ENCODE results near the gene MMEL1. TPM values are rescaled to one million over a fixed set of nuclear protein-coding genes. Genes with fewer than 3 reads are reported as not detected.

MMEL1 gene
- total RNA-seq, 1 experiment from 2014 or later: not detected

DNA sequence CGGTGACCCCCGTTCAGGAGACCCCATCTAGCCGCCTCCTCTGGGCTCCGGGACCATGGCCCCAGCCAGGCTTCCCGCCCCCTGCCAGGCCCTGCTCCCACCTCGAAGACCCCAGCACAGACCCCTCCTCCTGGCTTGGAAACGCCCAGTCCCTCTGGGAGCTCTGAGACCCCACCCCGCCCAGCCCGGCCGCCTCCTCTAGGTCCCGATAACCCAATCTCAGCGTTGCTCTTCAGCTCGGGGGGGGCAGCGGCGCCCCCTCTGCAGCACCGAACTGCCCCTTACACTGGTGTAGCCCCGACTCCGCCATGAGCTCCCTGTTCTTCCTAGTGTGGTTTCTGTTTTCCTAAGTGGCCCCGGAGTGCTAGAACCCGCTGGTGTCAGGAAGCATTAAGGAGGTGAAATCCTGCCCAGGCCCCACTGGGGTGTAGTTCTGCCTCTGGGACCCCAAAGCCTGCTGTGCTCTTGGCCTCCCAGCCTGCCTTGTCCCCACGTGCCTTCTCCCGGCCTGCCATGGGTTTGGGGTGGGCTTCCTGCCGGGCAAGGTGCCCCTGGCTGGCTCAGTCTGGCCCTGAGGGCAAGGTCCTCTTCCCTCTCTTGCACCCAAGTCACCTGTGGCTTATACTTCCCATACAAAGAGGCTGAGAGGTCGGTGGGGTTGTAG lies 10.7 kb upstream of the MMEL1 start:
- no peak for DNase-seq
- BruUV-seq (replicated peaks): no TSS peak
- CTCF ChIA-PET: no interaction called here
- Histone ChIP-seq H3F3A (ENCODE audit: low read length, unreplicated experiment) (no peaks in the 10 kb centered on the region), H3K36me3 (ENCODE audit: low read depth, low read length) (no peaks in the 10 kb centered on the region), H3K9me2 (replicated peaks; ENCODE audit: low read length) (no peaks in the 10 kb centered on the region), H4K20me1 (ENCODE audit: low read length) (no peaks in the 10 kb centered on the region), H3K79me2 (ENCODE audit: low read length) (peaks cover 11% of the 10 kb centered on the region), H3K4me3 (ENCODE audit: low read length) (peak overlapping the region; percentile 89), H3K4me1 (ENCODE audit: insufficient read depth, low read length) (peaks cover 8% of the 10 kb centered on the region), H3K4me2 (ENCODE audit: low read length) (peak overlapping the region; percentile 91), H2AFZ (ENCODE audit: low read length) (peak overlapping the region; percentile 99), H3K27me3 (ENCODE audit: low read length) (peaks cover 23% of the 10 kb centered on the region), H3K27ac (ENCODE audit: low read length) (no peak overlapping the region), H3K9ac (ENCODE audit: low read length) (no peak overlapping the region), H3K9me3 (ENCODE audit: low read length) (peaks cover 17% of the 10 kb centered on the region)
- intact Hi-C loops (cut with micrococcal nuclease): loop anchor here (1.0 to 10.0 kb wide), 2 partner anchors 57 to 229 kb away; partner anchors contain the start of genes PEX10 and PRXL2B
- no peak for ATAC-seq
- TF ChIP-seq EZH2phosphoT487 (IDR thresholded peaks at IDR 0.05; ENCODE audit: borderline replicate concordance, low read length) (no peak), EZH2 (IDR thresholded peaks at IDR 0.05; ENCODE audit: low read length, unreplicated experiment) (no peak), CTCF (conservative IDR thresholded peaks at IDR 0.05; ENCODE audit: low read depth, low read length) (no peak)
- POLR2A ChIA-PET (ENCODE audit: unreplicated experiment): no interaction called here

DNA sequence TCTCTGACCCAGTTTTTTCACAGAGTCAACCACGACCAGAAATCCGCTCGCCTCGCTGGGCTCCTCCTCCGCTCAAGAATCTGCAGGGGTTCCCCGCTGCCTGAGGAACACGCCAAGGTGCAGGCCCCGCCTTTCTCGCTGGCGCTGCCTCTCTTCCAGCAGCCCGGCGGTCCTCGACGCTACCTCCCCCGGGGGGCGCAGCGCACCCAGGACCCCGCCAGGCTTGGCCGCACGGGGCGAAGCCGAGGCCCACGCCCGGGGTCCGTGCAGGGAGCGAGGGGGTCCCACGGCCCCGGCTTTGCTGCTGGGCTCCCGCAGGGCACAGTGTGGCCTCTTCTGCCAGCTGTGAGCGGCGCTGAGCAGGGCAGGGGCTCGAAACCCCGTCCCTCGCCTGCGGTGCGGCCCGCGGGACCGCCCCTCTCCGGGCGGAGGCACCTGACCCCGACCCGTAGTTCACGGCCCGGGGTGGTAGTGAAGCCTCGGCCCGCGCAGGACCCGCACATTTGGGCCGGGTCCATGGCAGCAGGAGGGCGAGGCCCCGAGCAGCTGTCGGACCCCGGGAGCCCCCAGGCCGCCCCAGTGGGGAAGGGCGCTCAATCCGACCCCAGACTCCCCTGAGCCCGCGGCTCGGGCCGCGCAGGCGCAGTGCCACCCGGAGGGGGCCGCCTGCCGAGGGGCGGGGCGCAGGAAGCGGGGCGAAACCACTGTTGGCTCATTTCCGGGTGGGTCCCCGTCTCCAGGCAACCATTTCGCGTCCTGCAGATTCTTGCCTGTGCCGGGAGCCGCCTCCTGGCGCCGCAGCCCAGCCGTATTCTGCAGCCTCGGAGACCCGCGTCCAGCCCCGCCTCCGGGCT lies 10.0 kb upstream of the MMEL1 start:
- peak overlapping the region; percentile 89 for H3K4me3 ChIP-seq (ENCODE audit: low read length)
- TF ChIP-seq EZH2 (IDR thresholded peaks at IDR 0.05; ENCODE audit: low read length, unreplicated experiment): no peak
- no peak for TF ChIP-seq EZH2phosphoT487 (IDR thresholded peaks at IDR 0.05; ENCODE audit: borderline replicate concordance, low read length)
- TF ChIP-seq CTCF (conservative IDR thresholded peaks at IDR 0.05; ENCODE audit: low read depth, low read length): no peak
- BruUV-seq (replicated peaks): no TSS peak
- H4K20me1 ChIP-seq (ENCODE audit: low read length): no peaks in the 10 kb centered on the region
- ATAC-seq: peak; percentile 84
- peak; percentile 96 for DNase-seq
- POLR2A ChIA-PET (ENCODE audit: unreplicated experiment): no interaction called here
- peaks cover 11% of the 10 kb centered on the region for H3K79me2 ChIP-seq (ENCODE audit: low read length)
- H3K27me3 ChIP-seq (ENCODE audit: low read length): peaks cover 15% of the 10 kb centered on the region
- no peaks in the 10 kb centered on the region for H3F3A ChIP-seq (ENCODE audit: low read length, unreplicated experiment)
- H3K9ac ChIP-seq (ENCODE audit: low read length): peak overlapping the region; percentile 92
- H2AFZ ChIP-seq (ENCODE audit: low read length): peak overlapping the region; percentile 99
- H3K9me3 ChIP-seq (ENCODE audit: low read length): peaks cover 11% of the 10 kb centered on the region
- H3K4me1 ChIP-seq (ENCODE audit: insufficient read depth, low read length): peaks cover 8% of the 10 kb centered on the region
- no peaks in the 10 kb centered on the region for H3K36me3 ChIP-seq (ENCODE audit: low read depth, low read length)
- H3K9me2 ChIP-seq (replicated peaks; ENCODE audit: low read length): no peaks in the 10 kb centered on the region
- H3K27ac ChIP-seq (ENCODE audit: low read length): 0 out of 2 replicates have a peak overlapping the region, but pooled peaks have one; percentile 13
- CTCF ChIA-PET: no interaction called here
- H3K4me2 ChIP-seq (ENCODE audit: low read length): peak overlapping the region; percentile 91
- intact Hi-C loops (cut with micrococcal nuclease): loop anchor here (1.0 to 10.0 kb wide), 2 partner anchors 56 to 228 kb away; partner anchors contain the start of genes PEX10 and PRXL2B
